ENCODE measurements around the gene FEZF1.

- no peak for TF ChIP-seq PRDM15 (CRISPR knock-in tag; IDR thresholded peaks at IDR 0.05)
- TF ChIP-seq CHD4 (IDR thresholded peaks at IDR 0.05) = no peak
- no peak for TF ChIP-seq CTCF (IDR thresholded peaks at IDR 0.05 in 2 of 3, conservative IDR thresholded peaks at IDR 0.05 in 1 of 3; ENCODE audit: control insufficient read depth in 2 of 3, extremely low read depth in 1 of 3, insufficient read depth in 1 of 3, low read depth in 3 of 3, low read length in 3 of 3)
- TF ChIP-seq CEBPZ (IDR thresholded peaks at IDR 0.05; ENCODE audit: low read depth, low read length) = no peak
- no peak for TF ChIP-seq EP300 (IDR thresholded peaks at IDR 0.05; ENCODE audit: borderline replicate concordance in 1 of 2, control insufficient read depth in 1 of 2, low read depth in 2 of 2, low read length in 2 of 2)
- no peak for TF ChIP-seq FOXM1 (IDR thresholded peaks at IDR 0.05; ENCODE audit: low read depth, low read length)
- no peak for TF ChIP-seq POLR2AphosphoS5 (IDR thresholded peaks at IDR 0.05; ENCODE audit: low read length)
These were observed 825 bp downstream of the FEZF1 start for GRCh38 chr7:122303531-122304318.

All from GM12878 (cell line).